Uterus (tissue), 4 donors: ENCODE results near the gene CREB5. TPM values are rescaled to one million over a fixed set of nuclear protein-coding genes. Genes with fewer than 3 reads are reported as not detected.

ENCODE experiments used
- DNase-seq, 2 donors: peaks; one replicate each; pipeline ENCODE4 v3.0.0-alpha.2; 2019 to 2020
- H3K27ac ChIP-seq, 2 donors: fragments of 200-600 bp; sonication (generic); 1 replicate in 1 of 2; 2 replicates in 1 of 2; pipeline ENCODE4 v1.5.1; 2016 to 2018
- H3K27me3 ChIP-seq, 2 donors: fragments of 200-600 bp; sonication (generic); one replicate each; pipeline ENCODE4 v1.5.1; 2018 to 2019; ENCODE audit warnings: control low read depth in 1 of 2
- H3K36me3 ChIP-seq, 2 donors: fragments of 200-600 bp; sonication (generic); one replicate each; pipeline ENCODE4 v1.5.1; 2019; ENCODE audit warnings: control low read depth in 1 of 2
- H3K4me1 ChIP-seq, 2 donors: fragments of 200-600 bp; sonication (generic); one replicate each; pipeline ENCODE4 v1.5.1; 2018 to 2019; ENCODE audit warnings: control low read depth in 1 of 2
- H3K4me3 ChIP-seq, 2 donors: fragments of 200-600 bp; sonication (generic); 1 replicate in 1 of 2; 2 replicates in 1 of 2; pipeline ENCODE4 v1.5.1; 2018 to 2019; ENCODE audit warnings: mild to moderate bottlenecking in 1 of 2
- H3K9me3 ChIP-seq, 2 donors: fragments of 200-600 bp; sonication (generic); one replicate each; pipeline ENCODE4 v1.5.1; 2019; ENCODE audit warnings: control low read depth in 1 of 2
- POLR2A ChIP-seq, 2 donors: fragments of 450-650 bp; IDR thresholded peaks; one replicate each; pipeline ENCODE4 v1.6.1; 2016; ENCODE audit warnings: antibody characterized with exemption in 2 of 2, mild to moderate bottlenecking in 1 of 2, moderate library complexity in 1 of 2
- intact Hi-C: fragments of 100-400 bp; cut with DNase I; formaldehyde crosslinking; loops from one replicate; pipeline ENCODE4 v1.15.1; 2023; ENCODE audit warnings: low total_unique reads
- total RNA-seq, 4 donors: library from RNA; depleted of rRNA in 3 of 4; stranded (reverse); fragments of >200 nt in 3 of 4; gene quantifications; one replicate each; pipeline versions ENCODE4 v1.1.0 to v1.2.4, GENCODE V29; 2014 to 2023
- TF ChIP-seq, protein P1 (sequence below), 4 experiments: fragments of 200-600 bp in 2 of 4; fragments of 450-650 bp in 2 of 4; sonication (generic) in 2 of 4; IDR thresholded peaks; one replicate each; pipeline ENCODE4 v1.5.1; 2016 to 2019; ENCODE audit warnings: antibody characterized with exemption in 4 of 4, mild to moderate bottlenecking in 2 of 4, moderate library complexity in 1 of 4
- donor health status: DM: yes; HTN: yes; CAD: no.

CREB5 gene
- total RNA-seq, 4 donors from 2014 or later = 7.1 to 40.2 (median 23.9) TPM

DNA sequence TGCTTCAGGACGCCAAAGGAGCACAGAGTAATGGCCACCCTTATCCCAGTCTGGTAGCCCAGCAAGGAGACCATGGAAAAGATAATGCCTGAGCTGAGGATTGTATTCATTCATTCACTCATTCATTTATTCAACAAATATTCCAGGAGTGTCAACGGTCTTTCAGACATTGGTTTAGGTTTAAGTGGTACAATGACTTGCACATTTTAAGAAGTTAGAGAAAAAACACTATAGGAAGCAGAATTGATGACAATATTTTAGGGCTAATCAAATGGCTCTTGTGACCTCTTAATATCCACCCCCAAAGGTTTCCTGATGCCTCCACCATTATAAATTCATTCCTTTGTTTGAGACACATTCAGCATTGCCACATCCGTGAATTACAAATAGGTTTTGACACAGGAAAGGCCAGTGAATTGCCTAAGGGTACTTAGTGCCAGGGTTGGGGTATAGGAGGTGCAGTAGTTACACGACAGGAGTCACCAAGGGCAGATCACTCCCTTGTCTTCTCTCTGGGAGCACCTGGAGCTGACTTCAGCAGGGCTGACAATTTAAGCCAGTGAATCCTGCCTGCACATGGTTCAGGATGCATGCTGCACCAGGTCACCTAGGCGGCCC lies 269.5 kb downstream of the CREB5 start:
- intact Hi-C loops = no loop called here
- H3K9me3 ChIP-seq = no peaks in the 10 kb centered on the region
- TF ChIP-seq POLR2A (IDR thresholded peaks at IDR 0.05) = no peak
- TF ChIP-seq, protein P1, sequence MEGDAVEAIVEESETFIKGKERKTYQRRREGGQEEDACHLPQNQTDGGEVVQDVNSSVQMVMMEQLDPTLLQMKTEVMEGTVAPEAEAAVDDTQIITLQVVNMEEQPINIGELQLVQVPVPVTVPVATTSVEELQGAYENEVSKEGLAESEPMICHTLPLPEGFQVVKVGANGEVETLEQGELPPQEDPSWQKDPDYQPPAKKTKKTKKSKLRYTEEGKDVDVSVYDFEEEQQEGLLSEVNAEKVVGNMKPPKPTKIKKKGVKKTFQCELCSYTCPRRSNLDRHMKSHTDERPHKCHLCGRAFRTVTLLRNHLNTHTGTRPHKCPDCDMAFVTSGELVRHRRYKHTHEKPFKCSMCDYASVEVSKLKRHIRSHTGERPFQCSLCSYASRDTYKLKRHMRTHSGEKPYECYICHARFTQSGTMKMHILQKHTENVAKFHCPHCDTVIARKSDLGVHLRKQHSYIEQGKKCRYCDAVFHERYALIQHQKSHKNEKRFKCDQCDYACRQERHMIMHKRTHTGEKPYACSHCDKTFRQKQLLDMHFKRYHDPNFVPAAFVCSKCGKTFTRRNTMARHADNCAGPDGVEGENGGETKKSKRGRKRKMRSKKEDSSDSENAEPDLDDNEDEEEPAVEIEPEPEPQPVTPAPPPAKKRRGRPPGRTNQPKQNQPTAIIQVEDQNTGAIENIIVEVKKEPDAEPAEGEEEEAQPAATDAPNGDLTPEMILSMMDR (IDR thresholded peaks at IDR 0.05) = no peak
- H3K27ac ChIP-seq = no peak overlapping the region
- no peaks in the 10 kb centered on the region for H3K27me3 ChIP-seq
- H3K4me1 ChIP-seq = no peaks in the 10 kb centered on the region
- no peak overlapping the region for H3K4me3 ChIP-seq
- no peak for DNase-seq
- no peaks in the 10 kb centered on the region for H3K36me3 ChIP-seq

DNA sequence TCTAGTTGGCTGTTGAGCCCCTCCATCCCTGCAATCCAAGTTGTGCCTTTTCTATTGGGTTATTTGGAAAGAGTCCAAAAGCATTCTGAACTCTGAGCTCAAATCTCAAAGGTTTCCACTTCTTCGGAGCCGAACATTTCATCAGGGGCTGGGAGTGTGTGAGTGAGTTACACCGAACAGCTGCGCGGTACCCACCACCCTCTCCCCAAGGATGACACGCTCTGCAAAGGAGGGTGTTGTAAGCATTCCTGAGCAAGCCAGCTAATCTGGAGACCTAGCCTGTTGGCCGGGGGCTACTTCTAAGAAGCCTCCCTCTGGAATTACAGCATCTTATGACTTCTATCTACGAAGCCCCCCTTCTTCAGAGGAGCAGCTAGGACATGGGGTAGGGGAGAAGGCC lies 270.5 kb downstream of the CREB5 start:
- intact Hi-C loops = no loop called here
- H3K9me3 ChIP-seq = no peaks in the 10 kb centered on the region
- no peaks in the 10 kb centered on the region for H3K4me1 ChIP-seq
- H3K36me3 ChIP-seq = no peaks in the 10 kb centered on the region
- no peak overlapping the region for H3K4me3 ChIP-seq
- TF ChIP-seq POLR2A (IDR thresholded peaks at IDR 0.05) = no peak
- TF ChIP-seq, protein P1 (IDR thresholded peaks at IDR 0.05) = no peak
- H3K27ac ChIP-seq = no peak overlapping the region
- no peaks in the 10 kb centered on the region for H3K27me3 ChIP-seq
- DNase-seq = no peak

DNA sequence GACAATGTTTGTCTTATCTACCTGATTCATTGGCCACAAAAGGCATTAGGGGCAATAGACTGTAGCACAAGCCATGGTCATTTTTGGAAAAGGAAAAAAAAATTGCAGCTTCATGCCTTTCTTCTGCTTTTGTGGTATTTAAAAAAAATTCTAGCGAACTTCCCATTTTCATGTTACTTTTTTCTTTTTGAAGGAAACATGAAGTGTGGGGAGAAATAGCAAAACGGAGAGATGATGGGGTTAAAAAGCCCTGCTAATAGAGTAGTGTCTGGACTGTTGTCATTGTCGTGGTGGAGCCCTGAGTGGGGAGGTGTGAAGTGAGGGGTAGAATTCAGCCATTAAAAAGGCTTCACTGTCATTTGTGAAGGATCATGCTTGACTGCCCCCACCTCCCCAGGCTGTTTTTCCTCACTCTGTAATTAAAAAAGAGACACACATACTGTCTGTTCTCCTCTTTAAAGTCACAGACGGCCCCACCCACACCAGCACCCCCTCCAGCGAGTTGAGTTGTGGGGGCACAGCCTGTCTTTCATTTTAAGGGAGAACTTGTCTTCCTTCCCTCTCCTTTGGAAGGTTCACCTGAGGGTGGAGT lies 272.4 kb downstream of the CREB5 start:
- H3K9me3 ChIP-seq = no peaks in the 10 kb centered on the region
- H3K27me3 ChIP-seq = no peaks in the 10 kb centered on the region
- intact Hi-C loops = no loop called here
- TF ChIP-seq, protein P1 (IDR thresholded peaks at IDR 0.05) = no peak
- no peak for TF ChIP-seq POLR2A (IDR thresholded peaks at IDR 0.05)
- no peak for DNase-seq
- peak overlapping the region; percentile 91 for H3K27ac ChIP-seq
- H3K36me3 ChIP-seq = no peaks in the 10 kb centered on the region
- no peak overlapping the region for H3K4me3 ChIP-seq
- no peaks in the 10 kb centered on the region for H3K4me1 ChIP-seq

DNA sequence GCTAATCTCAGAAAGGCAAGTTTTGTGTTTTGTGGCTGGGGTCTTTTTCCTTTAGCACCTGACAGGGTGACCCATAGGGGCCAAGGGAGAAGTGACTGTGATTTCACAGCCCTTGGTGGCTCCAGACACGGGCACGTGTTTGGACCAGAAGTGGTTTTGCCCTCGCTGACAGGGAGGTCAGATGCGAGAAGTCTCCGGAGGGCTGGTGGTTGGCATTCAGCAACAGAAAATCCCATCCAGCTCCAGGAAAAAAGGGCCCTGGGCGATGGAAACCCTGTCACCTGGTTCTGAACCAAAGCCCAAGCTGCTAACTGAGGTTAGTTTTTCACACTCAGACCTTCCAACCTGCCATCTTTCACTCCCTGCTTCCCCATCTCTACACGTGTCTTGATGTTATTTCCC lies 272.9 kb downstream of the CREB5 start:
- H3K4me1 ChIP-seq = no peaks in the 10 kb centered on the region
- H3K27me3 ChIP-seq = no peaks in the 10 kb centered on the region
- no peak overlapping the region for H3K4me3 ChIP-seq
- TF ChIP-seq, protein P1 (IDR thresholded peaks at IDR 0.05) = no peak
- TF ChIP-seq POLR2A (IDR thresholded peaks at IDR 0.05) = no peak
- H3K9me3 ChIP-seq = no peaks in the 10 kb centered on the region
- peak; percentile 32 to 39 for DNase-seq
- H3K27ac ChIP-seq = peak overlapping the region; percentile 91
- intact Hi-C loops = no loop called here
- no peaks in the 10 kb centered on the region for H3K36me3 ChIP-seq

DNA sequence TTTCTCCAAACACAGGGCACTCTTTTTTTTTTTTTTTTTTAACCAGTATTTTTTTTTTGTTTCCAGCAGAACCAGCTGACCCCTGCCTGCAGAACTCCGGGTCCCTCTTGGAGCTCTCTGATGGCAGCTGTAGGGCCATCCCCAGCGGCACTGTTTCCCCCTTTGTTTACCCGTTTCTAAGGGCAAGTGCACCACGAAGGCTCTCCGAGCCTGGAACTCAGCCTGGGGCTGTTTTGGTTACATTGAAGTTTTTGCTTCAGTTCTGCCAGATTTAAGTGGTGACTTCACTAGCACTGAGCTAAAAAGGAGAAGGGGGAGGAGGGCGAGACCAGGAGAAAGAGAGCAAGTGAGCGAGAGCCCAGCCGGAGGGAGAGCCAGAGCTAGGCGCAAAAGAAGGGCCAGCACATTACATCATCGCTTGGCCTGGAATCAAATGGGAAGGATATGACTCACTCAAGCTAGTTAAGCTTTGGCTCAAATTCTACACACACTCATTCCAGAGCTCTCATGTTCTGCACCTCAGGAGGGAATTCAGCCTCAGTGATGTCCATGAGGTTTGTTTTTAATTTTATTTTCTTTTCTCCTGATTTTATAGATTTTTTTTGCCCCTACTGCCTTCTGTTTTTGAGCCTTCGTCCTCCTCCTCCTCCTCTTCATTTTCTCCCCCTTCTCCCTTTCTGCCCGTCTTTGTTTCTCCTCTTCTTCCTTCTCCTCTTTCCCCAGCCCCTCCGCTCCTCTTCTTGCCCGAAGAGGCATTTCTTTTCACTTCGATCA lies 273.5 kb downstream of the CREB5 start:
- H3K4me1 ChIP-seq = no peaks in the 10 kb centered on the region
- H3K27me3 ChIP-seq = no peaks in the 10 kb centered on the region

More for the DNA sequence above, 273.5 kb downstream of the CREB5 start:
- H3K36me3 ChIP-seq = no peaks in the 10 kb centered on the region
- peak; percentile 95 to 99 for DNase-seq
- H3K27ac ChIP-seq = peak overlapping the region; percentile 91
- intact Hi-C loops = no loop called here
- no peaks in the 10 kb centered on the region for H3K9me3 ChIP-seq
- peak overlapping the region; percentile 37 to 38 for H3K4me3 ChIP-seq
- TF ChIP-seq POLR2A (IDR thresholded peaks at IDR 0.05) = peak; percentile 63 to 73
- TF ChIP-seq, protein P1 (IDR thresholded peaks at IDR 0.05) = peak in 1 of 4 experiments; percentile 15
